GM19023 (cell line): ENCODE data around the gene NFYB.
A peak's percentile ranks its signal among the peaks of the same experiment; 100 is the strongest.
"Not testable (repeated sequence)": the region's sequence is repeated elsewhere in the genome, so short reads cannot be mapped to it uniquely, and the experiment has no call there.

Experiments used
- ATAC-seq: cut with Tn5 transposase; IDR thresholded peaks from one replicate; pipeline ENCODE4 v1.9.1; 2021; ENCODE audit warnings: mild to moderate bottlenecking, moderate library complexity; ENCODE audit not compliant: unreplicated experiment

Gene NFYB

GRCh38 chr12:104115587-104115975 lies 22.4 kb downstream of the NFYB start:
- ATAC-seq: no peak

- ATAC-seq: not testable (repeated sequence)
Measured at GRCh38 chr12:104114834-104115586, 23.0 kb downstream of the NFYB start.

GRCh38 chr12:104109446-104110271 lies 28.4 kb downstream of the NFYB start:
- ATAC-seq: no peak

DNA sequence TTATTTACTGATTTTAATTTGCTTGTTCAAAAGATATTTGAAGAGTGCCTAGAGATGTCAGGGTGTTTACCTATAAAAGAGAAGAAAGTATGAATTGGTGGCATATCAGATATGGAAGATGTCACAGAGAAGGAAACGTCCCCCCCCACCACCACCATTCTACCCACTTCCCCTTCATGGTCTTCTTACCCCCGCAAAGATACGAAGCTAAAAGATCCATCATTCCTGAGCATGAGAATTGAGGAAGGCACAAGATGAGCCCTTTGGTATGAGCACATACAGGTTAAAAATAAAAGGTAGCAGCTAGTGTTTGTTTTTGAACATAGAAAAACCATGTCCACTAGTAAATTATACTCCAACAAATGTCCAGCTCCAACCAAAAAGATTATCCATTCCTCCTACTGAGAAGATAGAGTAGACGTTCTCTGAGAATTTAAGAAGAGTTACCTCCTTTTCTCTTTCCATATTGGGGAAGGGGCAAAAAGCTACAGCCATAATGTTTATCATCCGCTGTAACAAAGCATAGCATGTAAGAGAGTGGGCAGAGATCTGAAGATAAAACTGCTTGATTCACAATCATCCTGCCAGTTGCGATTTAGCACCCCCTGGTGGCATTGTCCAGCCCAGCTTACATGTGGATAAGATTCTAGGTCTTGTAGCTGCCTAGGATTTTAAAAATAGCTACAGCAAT lies 29.1 kb downstream of the NFYB start:
- no peak for ATAC-seq

DNA sequence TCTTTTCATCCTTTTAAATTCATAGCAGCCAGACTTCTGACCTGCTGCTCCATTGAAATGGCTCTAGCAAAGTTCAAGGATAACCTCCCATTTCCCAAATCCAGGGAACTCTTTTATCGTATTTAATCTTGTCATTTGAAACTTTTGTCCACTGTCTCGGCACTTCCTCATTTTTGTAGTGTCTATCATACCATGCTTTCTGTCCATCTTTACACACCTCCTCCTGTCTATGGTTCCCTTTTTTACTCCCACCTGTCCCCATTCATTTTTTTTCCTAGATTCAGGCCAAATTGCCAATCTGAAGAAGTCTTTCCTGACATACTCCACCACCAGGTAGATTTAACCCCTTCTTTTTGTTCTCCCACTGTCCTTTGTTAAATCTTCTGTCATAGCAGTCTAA lies 31.0 kb downstream of the NFYB start:
- no peak for ATAC-seq

DNA sequence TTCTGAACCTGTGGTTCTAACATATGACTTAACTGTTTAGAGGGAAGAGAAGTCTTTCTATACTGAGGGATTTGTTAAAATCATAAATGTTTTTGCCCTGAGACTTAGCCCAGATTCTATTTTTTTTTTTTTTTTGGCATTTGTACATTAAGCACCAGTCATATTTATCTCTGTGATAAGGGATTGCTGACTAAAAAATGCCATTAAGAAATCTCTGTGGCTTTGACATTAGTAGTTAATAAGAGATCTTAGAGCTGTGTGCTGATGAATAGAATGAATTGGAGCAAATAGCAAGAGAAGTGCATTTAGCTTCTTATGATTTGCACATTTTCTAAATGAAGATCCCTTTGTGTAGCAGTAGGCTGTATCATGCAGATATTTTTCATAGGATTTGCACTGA lies 32.5 kb downstream of the NFYB start:
- ATAC-seq: no peak

GRCh38 chr12:104097954-104098353 lies 40.1 kb downstream of the NFYB start:
- no peak for ATAC-seq

DNA sequence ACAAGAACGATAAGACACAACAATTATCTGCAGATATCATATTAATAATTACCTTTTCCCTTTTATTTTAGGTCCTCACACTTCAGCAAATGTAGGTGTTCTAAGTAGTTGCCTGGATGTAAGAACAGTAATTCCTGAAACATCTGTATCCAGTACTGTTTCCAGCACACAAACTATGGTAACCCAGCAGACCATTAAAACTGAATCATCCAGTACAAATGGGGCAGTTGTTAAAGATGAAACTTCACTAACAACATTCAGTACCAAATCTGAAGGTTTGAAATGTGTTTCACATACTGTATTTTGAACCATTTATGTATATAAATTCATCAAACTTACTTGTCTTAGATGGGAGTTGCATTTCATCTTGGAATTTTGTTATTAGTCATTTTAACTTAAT lies 42.7 kb downstream of the NFYB start:
- ATAC-seq: no peak

GRCh38 chr12:104094284-104094683 lies 43.7 kb downstream of the NFYB start:
- ATAC-seq: no peak

- ATAC-seq: no peak
Measured at GRCh38 chr12:104091136-104091535, 46.9 kb downstream of the NFYB start.

GRCh38 chr12:104090685-104091084 lies 47.3 kb downstream of the NFYB start:
- ATAC-seq: no peak

- ATAC-seq: peak; percentile 76
Measured at GRCh38 chr12:104083769-104084475, 54.1 kb downstream of the NFYB start.

GRCh38 chr12:104080764-104081163 lies 57.2 kb downstream of the NFYB start:
- ATAC-seq: no peak

- no peak for ATAC-seq
Measured at GRCh38 chr12:104079024-104079423, 59.0 kb downstream of the NFYB start.

DNA sequence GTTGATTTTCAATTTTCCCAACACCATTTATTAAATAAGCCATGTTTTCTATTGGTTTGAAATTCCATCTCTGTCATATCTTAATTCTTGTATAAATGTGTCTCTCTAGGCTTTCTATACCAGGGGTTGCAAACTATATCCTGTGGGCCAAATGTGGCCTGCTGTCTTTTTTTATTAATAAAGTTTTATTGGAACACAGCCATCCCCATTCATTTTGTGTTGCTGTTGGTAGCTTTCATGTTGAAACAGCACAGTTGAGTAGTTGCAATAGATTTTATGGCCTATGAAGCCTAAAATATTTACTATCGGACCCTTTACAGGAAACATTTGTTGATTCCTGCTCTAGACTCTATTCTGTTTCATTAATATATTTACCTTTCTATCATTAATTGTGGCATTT lies 64.3 kb downstream of the NFYB start:
- no peak for ATAC-seq

GRCh38 chr12:104072099-104072498 lies 65.9 kb downstream of the NFYB start:
- ATAC-seq: no peak
